Measurements from ENCODE around the gene ANKRD52.

DNA sequence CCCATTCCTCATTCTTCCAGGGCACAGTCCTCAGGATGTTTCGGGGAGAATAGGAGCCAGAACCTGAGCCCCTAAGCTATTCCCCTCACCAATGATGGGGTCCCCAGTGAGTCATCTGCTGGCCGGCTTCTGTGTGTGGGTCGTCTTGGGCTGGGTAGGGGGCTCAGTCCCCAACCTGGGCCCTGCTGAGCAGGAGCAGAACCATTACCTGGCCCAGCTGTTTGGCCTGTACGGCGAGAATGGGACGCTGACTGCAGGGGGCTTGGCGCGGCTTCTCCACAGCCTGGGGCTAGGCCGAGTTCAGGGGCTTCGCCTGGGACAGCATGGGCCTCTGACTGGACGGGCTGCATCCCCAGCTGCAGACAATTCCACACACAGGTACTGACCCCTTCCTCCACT lies 27.0 kb downstream of the ANKRD52 start:
- no peak for TF ChIP-seq ZNF274 (IDR thresholded peaks at IDR 0.05; ENCODE audit: low read depth, low read length)
- TF ChIP-seq YY1 (IDR thresholded peaks at IDR 0.05; ENCODE audit: insufficient read depth, insufficient read length) = no peak
- no peak for TF ChIP-seq SUZ12 (IDR thresholded peaks at IDR 0.05; ENCODE audit: extremely low read depth, insufficient read depth, insufficient read length)

Measured in NT2/D1 (cell line).